ENCODE results near the gene FMN2. TPM values are rescaled to one million over a fixed set of nuclear protein-coding genes. Genes with fewer than 3 reads are reported as not detected.
A peak's percentile ranks its signal among the peaks of the same experiment; 100 is the strongest.

The FMN2 gene
- total RNA-seq, 1 donor from 2014 or later, result 0.69 TPM

- DNase-seq, result no peak
Observed at GRCh38 chr1:240199758-240200645, 108.3 kb downstream of the FMN2 start.

GRCh38 chr1:240201931-240202330, 110.2 kb downstream of the FMN2 start:
- no peak for DNase-seq

- no peak for DNase-seq
Observed at GRCh38 chr1:240207073-240207709, 115.5 kb downstream of the FMN2 start.

- no peak for DNase-seq
Observed at GRCh38 chr1:240210026-240210425, 118.3 kb downstream of the FMN2 start.

GRCh38 chr1:240212556-240212955, 120.9 kb downstream of the FMN2 start:
- no peak for DNase-seq

GRCh38 chr1:240217403-240217802, 125.7 kb downstream of the FMN2 start:
- DNase-seq, result no peak

- no peak for DNase-seq
Observed at GRCh38 chr1:240219104-240219503, 127.4 kb downstream of the FMN2 start.

- DNase-seq, result no peak
Observed at GRCh38 chr1:240226102-240226501, 134.4 kb downstream of the FMN2 start.

GRCh38 chr1:240230816-240231215, 139.1 kb downstream of the FMN2 start:
- no peak for DNase-seq

- peak; percentile 15 for DNase-seq
Observed at GRCh38 chr1:240232530-240232929, 140.8 kb downstream of the FMN2 start.

- peak; percentile 10 for DNase-seq
Observed at GRCh38 chr1:240234485-240235210, 143.0 kb downstream of the FMN2 start.

GRCh38 chr1:240235521-240236288, 144.0 kb downstream of the FMN2 start:
- no peak for DNase-seq

GRCh38 chr1:240237305-240237721, 145.6 kb downstream of the FMN2 start:
- DNase-seq, result peak; percentile 70

- DNase-seq, result no peak
Observed at GRCh38 chr1:240239309-240239708, 147.6 kb downstream of the FMN2 start.

GRCh38 chr1:240241278-240241677, 149.6 kb downstream of the FMN2 start:
- no peak for DNase-seq

- no peak for DNase-seq
Observed at GRCh38 chr1:240242601-240243144, 151.0 kb downstream of the FMN2 start.

- no peak for DNase-seq
Observed at GRCh38 chr1:240244968-240245628, 153.4 kb downstream of the FMN2 start.

- no peak for DNase-seq
Observed at GRCh38 chr1:240245629-240246020, 153.9 kb downstream of the FMN2 start.

- DNase-seq, result no peak
Observed at GRCh38 chr1:240247899-240248298, 156.2 kb downstream of the FMN2 start.

- DNase-seq, result no peak
Observed at GRCh38 chr1:240254006-240254405, 162.3 kb downstream of the FMN2 start.

- no peak for DNase-seq
Observed at GRCh38 chr1:240254778-240255291, 163.2 kb downstream of the FMN2 start.
